Ascending aorta (tissue), 2 donors: ENCODE results near the gene PDCL3. TPM values are rescaled to one million over a fixed set of nuclear protein-coding genes. Genes with fewer than 3 reads are reported as not detected.

ENCODE experiments used
- DNase-seq, 2 donors: peaks; one replicate each; pipeline ENCODE4 v3.0.0-alpha.2; 2019; ENCODE audit warnings: low spot score in 2 of 2
- H3K27ac ChIP-seq, 2 donors: fragments of 200-600 bp; sonication (generic); one replicate each; pipeline ENCODE4 v1.5.1; 2016 to 2017; ENCODE audit warnings: mild to moderate bottlenecking in 1 of 2
- H3K27me3 ChIP-seq: fragments of 200-600 bp; sonication (generic); one replicate; pipeline ENCODE4 v1.5.1; 2017
- H3K36me3 ChIP-seq, 2 donors: fragments of 200-600 bp; sonication (generic); one replicate each; pipeline ENCODE4 v1.5.1; 2016
- H3K4me1 ChIP-seq, 2 donors: fragments of 200-600 bp; sonication (generic); one replicate each; pipeline ENCODE4 v1.5.1; 2016 to 2017; ENCODE audit warnings: mild to moderate bottlenecking in 1 of 2
- H3K4me3 ChIP-seq, 2 donors: fragments of 200-600 bp; sonication (generic); one replicate each; pipeline ENCODE4 v1.5.1; 2016 to 2017; ENCODE audit warnings: mild to moderate bottlenecking in 1 of 2
- H3K9me3 ChIP-seq, 2 donors: fragments of 200-600 bp; sonication (generic); one replicate each; pipeline ENCODE4 v1.5.1; 2016
- intact Hi-C: fragments of 100-400 bp; cut with DNase I; formaldehyde crosslinking; loops from one replicate; pipeline ENCODE4 v1.15.1; 2023
- total RNA-seq: library from RNA; depleted of rRNA; stranded (reverse); fragments of >200 nt; gene quantifications from one replicate; pipeline ENCODE4 v1.1.0, GENCODE V29; 2016
- TF ChIP-seq, protein P1 (sequence below), 3 experiments: fragments of 200-600 bp in 2 of 3; fragments of 450-650 bp in 1 of 3; sonication (generic) in 2 of 3; IDR thresholded peaks; one replicate each; pipeline ENCODE4 v1.5.1; 2016 to 2019; ENCODE audit warnings: antibody characterized with exemption in 3 of 3, mild to moderate bottlenecking in 1 of 3, moderate library complexity in 1 of 3

Gene PDCL3
- total RNA-seq, 1 donor from 2014 or later, result 8.1 TPM

DNA sequence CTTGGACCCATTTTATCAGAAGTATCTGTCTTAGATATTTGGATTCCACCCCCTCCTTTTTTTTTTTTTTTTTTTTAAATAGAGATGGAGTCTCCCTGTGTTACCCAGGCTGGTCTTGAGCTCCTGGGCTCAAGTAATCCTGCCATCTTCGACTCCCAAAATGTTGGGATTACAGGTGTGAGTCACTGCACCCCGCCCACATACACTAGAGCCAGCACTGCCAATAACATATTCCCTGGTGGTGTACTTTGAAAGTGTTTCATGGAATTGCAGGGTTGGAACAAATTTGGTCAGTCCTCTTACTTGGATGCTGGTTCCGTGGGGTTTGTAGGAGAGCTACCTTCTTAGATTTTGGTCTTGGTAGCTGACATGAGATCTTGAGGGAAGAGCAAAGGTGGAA, 15.0 kb downstream of the PDCL3 start:
- H3K27me3 ChIP-seq, result no peaks in the 10 kb centered on the region
- H3K9me3 ChIP-seq, result no peaks in the 10 kb centered on the region
- TF ChIP-seq, protein P1, sequence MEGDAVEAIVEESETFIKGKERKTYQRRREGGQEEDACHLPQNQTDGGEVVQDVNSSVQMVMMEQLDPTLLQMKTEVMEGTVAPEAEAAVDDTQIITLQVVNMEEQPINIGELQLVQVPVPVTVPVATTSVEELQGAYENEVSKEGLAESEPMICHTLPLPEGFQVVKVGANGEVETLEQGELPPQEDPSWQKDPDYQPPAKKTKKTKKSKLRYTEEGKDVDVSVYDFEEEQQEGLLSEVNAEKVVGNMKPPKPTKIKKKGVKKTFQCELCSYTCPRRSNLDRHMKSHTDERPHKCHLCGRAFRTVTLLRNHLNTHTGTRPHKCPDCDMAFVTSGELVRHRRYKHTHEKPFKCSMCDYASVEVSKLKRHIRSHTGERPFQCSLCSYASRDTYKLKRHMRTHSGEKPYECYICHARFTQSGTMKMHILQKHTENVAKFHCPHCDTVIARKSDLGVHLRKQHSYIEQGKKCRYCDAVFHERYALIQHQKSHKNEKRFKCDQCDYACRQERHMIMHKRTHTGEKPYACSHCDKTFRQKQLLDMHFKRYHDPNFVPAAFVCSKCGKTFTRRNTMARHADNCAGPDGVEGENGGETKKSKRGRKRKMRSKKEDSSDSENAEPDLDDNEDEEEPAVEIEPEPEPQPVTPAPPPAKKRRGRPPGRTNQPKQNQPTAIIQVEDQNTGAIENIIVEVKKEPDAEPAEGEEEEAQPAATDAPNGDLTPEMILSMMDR (IDR thresholded peaks at IDR 0.05), result no peak
- no peaks in the 10 kb centered on the region for H3K4me1 ChIP-seq
- no peak for DNase-seq
- no peak overlapping the region for H3K4me3 ChIP-seq
- H3K36me3 ChIP-seq, result peaks cover 19 to 38% of the 10 kb centered on the region in 2 donors
- intact Hi-C loops, result no loop called here
- no peak overlapping the region for H3K27ac ChIP-seq

GRCh38 chr2:100580367-100581276, 17.8 kb downstream of the PDCL3 start:
- TF ChIP-seq, protein P1 (IDR thresholded peaks at IDR 0.05), result no peak
- no peaks in the 10 kb centered on the region for H3K27me3 ChIP-seq
- H3K9me3 ChIP-seq, result no peaks in the 10 kb centered on the region
- peak overlapping the region; percentile 37 to 41 for H3K27ac ChIP-seq
- intact Hi-C loops, result no loop called here
- H3K4me3 ChIP-seq, result no peak overlapping the region
- H3K36me3 ChIP-seq, result peaks cover 6 to 14% of the 10 kb centered on the region in 2 donors
- no peaks in the 10 kb centered on the region for H3K4me1 ChIP-seq
- DNase-seq, result peak; percentile 42 to 74

DNA sequence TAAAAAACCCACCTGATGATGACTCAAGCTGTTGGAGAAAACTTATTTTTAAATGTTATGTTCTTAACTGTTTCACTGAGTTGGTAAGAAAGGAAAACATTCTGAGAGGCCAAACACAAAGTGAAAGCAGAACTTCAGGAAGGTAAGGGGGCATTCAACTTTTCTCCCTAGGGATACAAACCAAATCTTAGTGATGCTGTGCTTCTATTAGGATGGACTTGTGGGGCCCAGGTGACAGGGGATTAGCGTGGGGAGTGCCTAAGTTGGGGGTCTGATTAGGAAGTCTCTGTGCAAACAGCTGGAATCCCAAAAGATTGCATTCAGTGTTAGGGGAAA, 18.5 kb downstream of the PDCL3 start:
- intact Hi-C loops, result no loop called here
- H3K27ac ChIP-seq, result peak overlapping the region; percentile 3 to 37
- H3K36me3 ChIP-seq, result peaks cover 6 to 8% of the 10 kb centered on the region in 2 donors
- no peaks in the 10 kb centered on the region for H3K27me3 ChIP-seq
- no peaks in the 10 kb centered on the region for H3K4me1 ChIP-seq
- H3K4me3 ChIP-seq, result no peak overlapping the region
- no peak for DNase-seq
- TF ChIP-seq, protein P1 (IDR thresholded peaks at IDR 0.05), result no peak
- no peaks in the 10 kb centered on the region for H3K9me3 ChIP-seq

- no peaks in the 10 kb centered on the region for H3K36me3 ChIP-seq
- no peaks in the 10 kb centered on the region for H3K4me1 ChIP-seq
- DNase-seq, result peak in 1 of 2 donors; percentile 11
- no peaks in the 10 kb centered on the region for H3K9me3 ChIP-seq
- H3K4me3 ChIP-seq, result no peak overlapping the region
- H3K27me3 ChIP-seq, result no peaks in the 10 kb centered on the region
- no peak overlapping the region for H3K27ac ChIP-seq
- intact Hi-C loops, result no loop called here
- TF ChIP-seq, protein P1 (IDR thresholded peaks at IDR 0.05), result no peak
Observed at GRCh38 chr2:100584816-100585215, 22.0 kb downstream of the PDCL3 start.

DNA sequence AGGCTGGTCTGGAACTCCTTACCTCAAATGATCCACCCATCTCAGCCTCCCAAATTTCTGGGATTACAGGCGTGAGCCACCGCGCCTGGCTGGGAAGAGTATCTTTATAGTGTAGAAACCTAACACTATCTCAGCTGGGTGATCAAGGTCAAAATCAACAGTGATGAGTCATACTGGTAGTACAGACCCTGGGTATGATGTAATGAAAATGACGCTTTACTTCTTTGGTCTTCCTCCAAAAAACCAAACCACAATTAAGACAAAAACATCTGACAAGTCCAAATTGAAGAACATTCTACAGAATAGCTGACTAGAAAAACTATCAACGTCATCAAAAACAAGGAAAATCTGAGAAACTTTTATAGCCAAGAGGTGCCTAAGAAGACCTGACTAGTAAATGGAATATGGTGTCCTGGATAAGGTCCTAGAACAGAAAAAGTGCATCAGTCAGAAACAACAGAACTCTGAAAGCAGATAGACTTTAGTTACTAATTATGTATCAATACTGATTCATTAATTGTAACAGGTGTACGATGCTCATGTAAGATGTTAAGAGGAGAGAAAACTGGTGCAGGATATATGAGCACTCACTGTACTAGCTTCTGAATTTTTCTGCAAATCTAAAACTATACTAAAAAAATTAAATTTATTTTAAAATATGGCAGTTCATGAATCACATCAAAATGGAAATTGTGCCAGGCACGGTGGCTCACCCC, 25.4 kb downstream of the PDCL3 start:
- intact Hi-C loops, result no loop called here
- H3K4me1 ChIP-seq, result no peaks in the 10 kb centered on the region
- no peaks in the 10 kb centered on the region for H3K9me3 ChIP-seq
- TF ChIP-seq, protein P1 (IDR thresholded peaks at IDR 0.05), result no peak
- no peak overlapping the region for H3K4me3 ChIP-seq
- H3K36me3 ChIP-seq, result no peaks in the 10 kb centered on the region
- H3K27me3 ChIP-seq, result no peaks in the 10 kb centered on the region
- DNase-seq, result peak in 1 of 2 donors; percentile 48
- H3K27ac ChIP-seq, result no peak overlapping the region
